Esophagus (tissue), 2 donors: ENCODE data around the gene AXIN1. TPM values are rescaled to one million over a fixed set of nuclear protein-coding genes. Genes with fewer than 3 reads are reported as not detected.

Source experiments
- H3K27ac ChIP-seq, 2 donors: one replicate each; pipeline ENCODE4 v1.5.1; 2013; ENCODE audit warnings: low read depth in 2 of 2, mild to moderate bottlenecking in 2 of 2, inconsistent platforms in 1 of 2, low read length in 1 of 2, moderate library complexity in 1 of 2
- H3K27me3 ChIP-seq, 2 donors: one replicate each; pipeline ENCODE4 v1.6.1; 2013; ENCODE audit warnings: low read length in 2 of 2, control low read depth in 1 of 2, mild to moderate bottlenecking in 1 of 2; ENCODE audit not compliant: insufficient read depth in 2 of 2, control insufficient read depth in 1 of 2
- H3K36me3 ChIP-seq, 2 donors: one replicate each; pipeline ENCODE4 v1.6.1; 2013; ENCODE audit warnings: low read length in 1 of 2; ENCODE audit not compliant: control insufficient read depth in 2 of 2, insufficient read depth in 2 of 2
- H3K4me1 ChIP-seq, 2 donors: one replicate each; pipeline ENCODE4 v1.6.1; 2013; ENCODE audit warnings: low read length in 1 of 2; ENCODE audit not compliant: control insufficient read depth in 2 of 2, insufficient read depth in 2 of 2
- H3K4me3 ChIP-seq, 2 donors: one replicate each; pipeline ENCODE4 v1.5.1; 2013; ENCODE audit warnings: low read length in 2 of 2, mild to moderate bottlenecking in 2 of 2, low read depth in 1 of 2, moderate library complexity in 1 of 2
- H3K9me3 ChIP-seq, 2 donors: one replicate each; pipeline ENCODE4 v1.6.1; 2013; ENCODE audit warnings: mild to moderate bottlenecking in 2 of 2, low read depth in 1 of 2, low read length in 1 of 2, moderate library complexity in 1 of 2; ENCODE audit not compliant: control insufficient read depth in 2 of 2, insufficient read depth in 1 of 2
- WGBS, 2 donors: extraction: QIAGEN DNeasy Blood & Tissue Kit; methylation state at CpG; one replicate each; pipeline ENCODE4 v1.1.7; 2013; 5-methylcytosine and 5-hydroxymethylcytosine counted together
- polyA plus RNA-seq, 2 donors: library from polyadenylated mRNA; stranded (reverse); fragments of 200-250 nt; gene quantifications; one replicate each; pipeline ENCODE4 v1.2.3, GENCODE V29; 2013
- donor health status: healthy with polysubstance abuse.
- donor health status: Bipolar disorder and iron deficiency.

The AXIN1 gene
- polyA plus RNA-seq, 2 donors = 11.9 to 16.7 TPM

DNA sequence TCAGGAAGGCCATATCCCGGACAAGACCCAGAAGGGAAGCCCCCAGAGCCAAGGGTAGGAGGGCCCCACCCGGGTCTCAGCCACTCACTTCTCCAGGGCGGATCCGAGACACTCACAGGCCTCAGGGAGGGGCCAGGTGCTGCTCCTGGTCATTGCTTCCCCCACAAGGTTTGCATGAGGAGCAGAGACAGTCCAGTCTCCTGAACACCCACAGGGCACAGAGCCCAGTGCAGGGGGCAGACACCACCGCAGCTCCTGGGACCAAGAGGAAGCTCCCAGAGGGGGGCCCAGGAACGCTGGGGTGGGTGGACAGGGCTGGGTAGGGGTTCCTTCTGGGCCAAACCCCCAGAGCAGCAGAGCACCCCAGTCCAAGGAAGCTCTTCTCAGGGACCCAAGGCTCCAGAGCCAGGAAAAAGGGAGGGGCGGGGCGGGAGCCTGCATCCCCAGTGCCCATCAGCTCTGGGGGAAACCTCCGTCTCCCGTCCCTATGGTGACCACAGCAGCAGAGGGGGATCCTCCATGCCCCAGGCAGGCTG, 18.5 kb upstream of the AXIN1 start:
- H3K4me3 ChIP-seq = no peak overlapping the region
- H3K4me1 ChIP-seq = peaks cover 0 to 3% of the 10 kb centered on the region in 2 donors
- WGBS, 2 donors = 49 to 53% methylated on average over 10 of the region's 10 CpGs
- H3K36me3 ChIP-seq = peaks cover 3 to 59% of the 10 kb centered on the region in 2 donors
- no peaks in the 10 kb centered on the region for H3K9me3 ChIP-seq
- no peaks in the 10 kb centered on the region for H3K27me3 ChIP-seq
- peak overlapping the region in 1 of 2 donors; percentile 66 for H3K27ac ChIP-seq

DNA sequence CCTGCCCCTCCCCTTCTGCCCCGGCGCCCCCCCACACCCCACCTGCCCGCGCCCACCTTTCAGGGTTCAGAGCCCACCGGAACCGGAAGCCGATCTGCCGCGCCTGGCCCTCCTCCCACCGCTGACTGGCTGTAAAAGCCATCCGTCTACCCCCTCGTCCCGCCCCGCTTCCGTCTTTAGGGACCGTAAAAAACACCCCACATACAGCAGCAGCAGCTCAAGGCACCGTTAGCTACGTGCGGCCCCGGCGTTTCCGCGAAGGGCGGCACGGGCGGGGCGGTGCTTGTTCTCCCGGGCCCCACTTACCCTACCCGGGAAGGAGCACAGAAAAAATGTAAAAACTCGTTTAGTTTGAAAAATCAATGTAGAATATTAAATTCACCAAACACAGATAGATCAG, 17.9 kb upstream of the AXIN1 start, which contains the start of gene MRPL28:
MRPL28 (minus strand) TSS at position 96 of the 400 bp plus-strand sequence. CDS start 320 bp downstream, outside the sequence.
- Histone ChIP-seq H3K27me3 (no peaks in the 10 kb centered on the region), H3K27ac (peak within 1 kb of the TSS in 1 of 2 donors; percentile 66), H3K36me3 (peaks cover 3 to 56% of the 10 kb centered on the region in 2 donors), H3K4me3 (peak within 1 kb of the TSS; percentile 42 to 49), H3K4me1 (peaks cover 0 to 3% of the 10 kb centered on the region in 2 donors), H3K9me3 (no peaks in the 10 kb centered on the region)
- WGBS, 2 donors = 1 to 2% methylated on average over 26 to 30 of the region's 30 CpGs

DNA sequence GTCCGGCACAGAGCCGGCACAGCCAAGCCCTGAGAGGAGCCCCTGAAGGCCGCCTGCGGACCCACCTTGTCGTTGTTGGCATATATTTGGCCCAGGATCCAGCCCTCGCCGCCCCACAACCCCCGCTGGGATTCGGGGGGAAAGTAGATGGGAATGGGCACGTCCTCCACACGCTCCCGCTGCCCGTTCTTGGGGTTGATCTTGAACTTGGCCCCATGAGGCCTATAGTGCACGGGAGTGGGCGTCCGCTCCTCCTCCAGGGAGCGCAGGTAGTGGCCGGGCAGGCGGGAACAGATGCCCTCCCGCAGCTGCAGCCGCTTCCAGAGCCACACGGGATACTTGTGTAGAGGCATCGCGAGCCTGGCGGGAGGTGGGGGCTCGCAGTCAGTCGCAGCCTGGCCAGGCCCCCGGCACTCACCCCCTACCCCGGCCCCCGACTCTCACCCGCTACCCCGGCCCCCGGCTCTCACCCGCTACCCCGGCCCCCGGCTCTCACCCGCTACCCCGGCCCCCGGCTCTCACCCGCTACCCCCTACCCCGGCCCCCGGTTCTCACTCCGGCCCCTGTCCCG, 17.4 kb upstream of the AXIN1 start:
- Histone ChIP-seq H3K27ac (no peak overlapping the region), H3K4me3 (peak overlapping the region; percentile 14 to 49)

DNA sequence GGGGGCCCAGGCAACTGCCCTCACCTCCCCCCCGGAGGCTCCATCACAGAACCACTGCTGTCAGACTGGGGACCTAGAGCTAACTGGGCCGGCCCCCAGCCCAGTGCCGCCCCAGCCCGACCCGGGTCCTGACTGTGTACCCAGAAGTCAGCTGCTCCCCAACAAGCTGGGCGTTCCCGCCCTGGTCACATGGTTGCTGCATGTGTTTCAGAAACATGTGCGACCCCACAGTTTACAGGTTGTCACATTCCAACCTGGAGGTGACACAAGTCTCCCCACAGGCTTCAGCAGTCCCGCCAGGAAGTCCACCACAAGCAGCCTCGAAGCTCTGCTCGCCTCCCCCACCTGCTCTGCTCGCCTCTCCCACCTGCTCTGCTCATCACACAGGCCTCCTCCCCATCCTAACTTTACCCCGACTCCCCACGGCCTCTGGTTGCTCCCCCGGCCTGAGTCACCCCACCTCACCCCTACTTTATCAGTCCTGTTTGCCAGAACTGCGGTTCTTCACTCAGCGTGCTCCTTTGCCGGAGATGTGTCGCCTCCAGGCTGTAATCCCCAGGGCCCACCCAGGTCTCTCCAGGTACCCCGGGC, 16.8 kb upstream of the AXIN1 start:
- no peaks in the 10 kb centered on the region for H3K27me3 ChIP-seq
- H3K27ac ChIP-seq = no peak overlapping the region
- peaks cover 3 to 51% of the 10 kb centered on the region in 2 donors for H3K36me3 ChIP-seq
- H3K4me3 ChIP-seq = no peak overlapping the region
- peaks cover 0 to 3% of the 10 kb centered on the region in 2 donors for H3K4me1 ChIP-seq
- WGBS, 2 donors = 70 to 78% methylated on average over 20 of the region's 20 CpGs
- H3K9me3 ChIP-seq = no peaks in the 10 kb centered on the region

More for the DNA sequence above, 17.4 kb upstream of the AXIN1 start:
- WGBS, 2 donors = 19 to 26% methylated on average over 38 to 44 of the region's 44 CpGs
- Histone ChIP-seq H3K27me3 (no peaks in the 10 kb centered on the region), H3K36me3 (peaks cover 3 to 56% of the 10 kb centered on the region in 2 donors), H3K9me3 (no peaks in the 10 kb centered on the region), H3K4me1 (peaks cover 0 to 3% of the 10 kb centered on the region in 2 donors)

DNA sequence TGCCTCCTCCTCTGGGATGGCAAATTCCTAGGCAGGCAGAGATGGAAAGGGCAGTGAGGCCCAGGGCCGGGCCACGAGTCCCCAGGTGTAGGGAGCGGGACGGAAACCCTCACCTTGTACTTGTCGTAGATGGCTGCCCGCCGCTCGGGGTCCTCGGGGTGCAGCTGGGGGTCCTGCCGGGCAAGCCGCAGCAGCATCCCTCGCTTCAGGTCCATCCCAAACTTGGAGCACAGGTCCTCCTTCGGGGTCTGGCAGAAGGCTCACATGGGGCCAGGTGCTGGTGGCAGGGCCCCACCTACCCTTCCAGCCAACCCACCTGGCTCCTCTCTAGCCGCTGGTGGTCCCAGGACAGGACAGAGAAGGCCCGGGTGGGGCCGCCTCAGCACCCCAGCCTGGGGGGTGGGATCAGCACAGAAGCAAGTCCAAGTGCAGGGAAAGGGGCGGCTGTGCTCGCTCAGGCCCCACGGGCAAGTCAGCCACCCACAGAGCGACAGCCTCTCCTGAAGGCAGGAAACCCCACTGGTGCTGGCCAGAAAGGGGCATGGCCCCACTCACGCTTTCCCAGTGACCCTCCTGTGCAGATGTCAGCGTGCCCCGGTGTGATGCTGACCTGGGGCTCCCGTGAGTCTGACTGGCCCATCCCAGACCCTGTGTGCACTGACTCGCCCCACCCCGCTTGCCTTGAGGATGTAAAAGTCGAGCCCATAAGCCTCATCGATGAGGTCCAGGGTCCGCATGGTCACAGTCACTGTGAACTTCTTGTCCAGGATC, 16.1 kb upstream of the AXIN1 start:
- 94% methylated on average over 29 of the region's 29 CpGs for WGBS, 2 donors
- peaks cover 3 to 43% of the 10 kb centered on the region in 2 donors for H3K36me3 ChIP-seq
- peaks cover 0 to 3% of the 10 kb centered on the region in 2 donors for H3K4me1 ChIP-seq
- H3K9me3 ChIP-seq = no peaks in the 10 kb centered on the region
- no peaks in the 10 kb centered on the region for H3K27me3 ChIP-seq
- H3K27ac ChIP-seq = no peak overlapping the region
- H3K4me3 ChIP-seq = no peak overlapping the region

DNA sequence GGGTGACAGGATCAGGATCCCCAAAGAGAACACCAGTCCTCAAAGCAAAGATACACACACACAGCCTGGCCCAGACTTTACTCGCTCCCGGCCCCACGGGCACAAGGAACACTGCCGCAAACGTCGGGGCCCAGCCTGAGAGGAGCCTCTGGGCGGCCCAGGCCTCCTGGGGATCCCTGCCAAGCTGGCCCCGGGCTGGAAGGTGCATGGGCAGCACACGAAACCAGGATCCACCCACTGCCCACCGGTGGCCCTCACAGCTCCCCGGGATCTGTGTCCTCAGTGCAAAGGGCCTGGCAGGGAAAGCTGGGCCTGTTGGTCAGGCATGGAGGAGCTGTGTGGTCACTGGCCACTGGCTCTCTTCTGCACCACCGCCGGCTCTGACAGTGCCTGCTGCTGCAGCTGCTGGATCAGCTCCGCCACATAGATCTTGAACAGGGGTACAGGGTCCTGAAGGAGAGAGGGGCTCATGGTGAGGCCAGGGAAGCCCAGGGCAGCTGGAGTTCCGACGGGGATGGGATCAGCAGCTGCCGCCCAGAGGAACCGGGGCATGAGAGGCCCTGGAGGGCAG, 14.9 kb upstream of the AXIN1 start:
- Histone ChIP-seq H3K36me3 (peaks cover 3 to 35% of the 10 kb centered on the region in 2 donors), H3K9me3 (no peaks in the 10 kb centered on the region), H3K4me1 (peaks cover 0 to 3% of the 10 kb centered on the region in 2 donors), H3K27ac (no peak overlapping the region), H3K4me3 (no peak overlapping the region), H3K27me3 (no peaks in the 10 kb centered on the region)
- 91 to 96% methylated on average over 18 of the region's 18 CpGs for WGBS, 2 donors

DNA sequence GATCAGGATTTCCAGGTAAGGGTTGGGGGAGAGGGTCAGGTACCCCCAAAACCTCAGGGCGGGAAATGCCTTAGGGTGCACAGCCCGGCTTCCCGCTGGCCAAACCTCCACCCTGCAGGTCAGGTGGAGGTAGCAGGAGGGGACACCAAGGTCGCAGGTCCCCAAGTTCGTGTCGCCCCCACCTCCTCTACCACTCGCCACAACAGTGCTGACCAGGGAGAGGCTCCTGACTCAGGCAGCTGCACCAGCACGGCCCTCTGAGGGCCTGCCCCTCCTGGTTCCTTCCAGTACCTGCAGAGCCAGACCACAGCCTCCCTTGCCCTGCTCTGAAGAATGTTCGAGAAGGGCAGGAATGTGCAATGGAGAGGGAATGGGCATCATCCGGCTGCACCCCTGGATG, 14.0 kb upstream of the AXIN1 start:
- Histone ChIP-seq H3K27me3 (no peaks in the 10 kb centered on the region), H3K9me3 (no peaks in the 10 kb centered on the region), H3K4me1 (peaks cover 0 to 7% of the 10 kb centered on the region in 2 donors), H3K27ac (no peak overlapping the region), H3K4me3 (no peak overlapping the region), H3K36me3 (peaks cover 3 to 28% of the 10 kb centered on the region in 2 donors)
- 87 to 93% methylated on average over 10 of the region's 10 CpGs for WGBS, 2 donors

DNA sequence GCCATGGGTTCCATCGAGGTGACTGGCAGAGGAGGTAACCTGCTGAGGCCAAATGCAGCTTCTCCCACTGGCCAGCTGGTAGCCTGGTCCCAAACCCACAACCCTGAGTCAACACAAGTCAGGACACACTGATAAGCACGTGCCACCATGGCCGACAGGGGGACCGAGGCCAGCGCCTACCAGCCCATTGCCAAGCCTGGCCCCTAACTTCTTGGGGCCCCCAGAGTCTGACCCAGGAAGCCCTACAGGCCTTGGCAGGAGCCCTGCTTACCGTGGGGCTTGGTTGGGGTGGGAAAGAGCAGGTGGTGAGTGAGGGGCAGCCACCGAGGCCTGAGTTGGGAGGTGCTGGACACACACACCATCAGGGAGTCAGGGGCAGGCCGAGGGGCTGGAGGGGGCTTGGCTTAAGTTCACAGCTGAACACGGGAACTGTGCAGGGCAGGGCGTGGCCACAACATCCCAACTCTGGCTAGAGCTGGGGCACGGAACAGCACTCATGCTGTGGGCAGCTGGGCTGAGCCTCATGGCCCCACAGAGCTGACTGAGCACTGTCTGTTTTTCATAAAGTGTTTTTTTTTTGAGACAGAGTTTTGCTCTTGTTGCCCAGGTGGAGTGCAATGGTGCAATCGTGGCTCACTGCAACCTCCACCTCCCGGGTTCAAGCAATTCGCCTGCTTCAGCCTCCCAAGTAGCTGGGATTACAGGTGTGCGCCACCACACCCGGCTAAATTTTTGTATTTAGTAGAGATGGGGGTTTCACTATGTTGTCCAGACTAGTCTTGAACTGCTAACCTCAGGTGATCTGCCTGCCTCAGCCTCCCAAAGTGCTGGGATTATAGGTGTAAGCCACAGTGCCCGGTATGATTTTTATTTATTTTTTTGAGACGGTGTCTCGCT, 12.3 kb upstream of the AXIN1 start:
- Histone ChIP-seq H3K4me3 (no peak overlapping the region), H3K4me1 (peaks cover 0 to 4% of the 10 kb centered on the region in 2 donors), H3K36me3 (peaks cover 3 to 28% of the 10 kb centered on the region in 2 donors), H3K27ac (no peak overlapping the region), H3K27me3 (no peaks in the 10 kb centered on the region), H3K9me3 (no peaks in the 10 kb centered on the region)
- 54 to 60% methylated on average over 19 of the region's 19 CpGs for WGBS, 2 donors
